GM12873 (cell line): ENCODE results near the gene EDN2.

ENCODE experiments used
- TF ChIP-seq, protein P1 (sequence below): IDR thresholded peaks from 2 replicates; pipeline ENCODE4 v1.5.1; 2012; ENCODE audit warnings: low read depth, mild to moderate bottlenecking, moderate library complexity, low read length, control low read depth; ENCODE audit not compliant: insufficient read depth; ENCODE audit errors: missing control alignments

The EDN2 gene

DNA sequence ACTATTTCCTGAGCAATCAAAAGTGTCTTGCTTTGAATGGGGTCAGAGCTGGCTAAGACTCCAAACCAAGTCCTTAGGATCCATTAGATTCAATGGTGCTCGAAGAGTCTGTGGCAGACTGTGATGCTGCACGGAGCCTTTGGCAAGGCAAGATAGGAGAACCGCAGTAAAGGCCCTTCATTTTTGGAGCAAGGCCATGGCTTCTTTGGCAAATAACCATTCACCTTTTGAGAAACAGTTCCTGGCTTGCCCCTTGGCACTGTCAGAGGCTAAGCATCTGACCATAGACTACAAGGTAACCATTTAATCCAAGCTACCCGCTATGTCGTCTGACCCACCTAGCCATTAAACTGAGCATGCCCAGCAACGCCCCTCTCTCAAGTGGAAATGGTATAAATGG, 45.2 kb downstream of the EDN2 start:
- TF ChIP-seq, protein P1, sequence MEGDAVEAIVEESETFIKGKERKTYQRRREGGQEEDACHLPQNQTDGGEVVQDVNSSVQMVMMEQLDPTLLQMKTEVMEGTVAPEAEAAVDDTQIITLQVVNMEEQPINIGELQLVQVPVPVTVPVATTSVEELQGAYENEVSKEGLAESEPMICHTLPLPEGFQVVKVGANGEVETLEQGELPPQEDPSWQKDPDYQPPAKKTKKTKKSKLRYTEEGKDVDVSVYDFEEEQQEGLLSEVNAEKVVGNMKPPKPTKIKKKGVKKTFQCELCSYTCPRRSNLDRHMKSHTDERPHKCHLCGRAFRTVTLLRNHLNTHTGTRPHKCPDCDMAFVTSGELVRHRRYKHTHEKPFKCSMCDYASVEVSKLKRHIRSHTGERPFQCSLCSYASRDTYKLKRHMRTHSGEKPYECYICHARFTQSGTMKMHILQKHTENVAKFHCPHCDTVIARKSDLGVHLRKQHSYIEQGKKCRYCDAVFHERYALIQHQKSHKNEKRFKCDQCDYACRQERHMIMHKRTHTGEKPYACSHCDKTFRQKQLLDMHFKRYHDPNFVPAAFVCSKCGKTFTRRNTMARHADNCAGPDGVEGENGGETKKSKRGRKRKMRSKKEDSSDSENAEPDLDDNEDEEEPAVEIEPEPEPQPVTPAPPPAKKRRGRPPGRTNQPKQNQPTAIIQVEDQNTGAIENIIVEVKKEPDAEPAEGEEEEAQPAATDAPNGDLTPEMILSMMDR = no peak

DNA sequence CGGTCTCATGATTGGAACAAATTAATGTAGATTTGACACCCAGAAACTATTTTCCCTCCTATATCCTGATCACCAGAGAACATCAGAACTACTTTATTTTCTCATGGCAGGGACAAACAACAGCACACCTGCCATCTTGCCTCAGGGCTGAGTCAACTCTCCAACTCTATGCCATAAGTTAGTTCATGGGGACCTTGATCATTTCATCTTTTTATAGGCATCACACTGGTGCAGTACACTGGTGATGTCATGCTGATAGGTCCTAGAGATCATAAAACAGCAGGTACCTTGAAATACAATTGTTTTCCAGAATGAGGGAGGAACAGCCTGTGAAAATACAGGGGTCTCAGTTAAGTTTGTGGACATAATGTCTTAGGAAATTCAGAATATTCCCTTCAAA, 45.8 kb downstream of the EDN2 start:
- TF ChIP-seq, protein P1 = no peak

DNA sequence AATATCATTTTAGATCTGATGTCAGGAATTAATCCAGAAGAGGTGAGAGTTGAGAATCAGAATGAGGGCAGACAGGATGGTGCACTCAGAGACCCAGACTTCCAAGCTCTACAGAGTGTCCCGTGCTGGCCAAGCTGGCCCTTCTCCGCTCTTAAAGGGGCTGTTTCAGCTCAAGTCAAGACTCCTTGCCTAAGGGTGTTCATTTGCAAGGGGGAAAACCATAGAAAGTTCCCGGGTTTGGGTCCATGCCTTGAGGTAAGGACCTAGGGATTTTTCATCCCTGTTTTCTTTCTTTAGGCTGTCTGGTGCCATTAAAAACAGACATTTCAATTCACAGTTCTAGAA, 47.5 kb downstream of the EDN2 start:
- TF ChIP-seq, protein P1 = no peak

DNA sequence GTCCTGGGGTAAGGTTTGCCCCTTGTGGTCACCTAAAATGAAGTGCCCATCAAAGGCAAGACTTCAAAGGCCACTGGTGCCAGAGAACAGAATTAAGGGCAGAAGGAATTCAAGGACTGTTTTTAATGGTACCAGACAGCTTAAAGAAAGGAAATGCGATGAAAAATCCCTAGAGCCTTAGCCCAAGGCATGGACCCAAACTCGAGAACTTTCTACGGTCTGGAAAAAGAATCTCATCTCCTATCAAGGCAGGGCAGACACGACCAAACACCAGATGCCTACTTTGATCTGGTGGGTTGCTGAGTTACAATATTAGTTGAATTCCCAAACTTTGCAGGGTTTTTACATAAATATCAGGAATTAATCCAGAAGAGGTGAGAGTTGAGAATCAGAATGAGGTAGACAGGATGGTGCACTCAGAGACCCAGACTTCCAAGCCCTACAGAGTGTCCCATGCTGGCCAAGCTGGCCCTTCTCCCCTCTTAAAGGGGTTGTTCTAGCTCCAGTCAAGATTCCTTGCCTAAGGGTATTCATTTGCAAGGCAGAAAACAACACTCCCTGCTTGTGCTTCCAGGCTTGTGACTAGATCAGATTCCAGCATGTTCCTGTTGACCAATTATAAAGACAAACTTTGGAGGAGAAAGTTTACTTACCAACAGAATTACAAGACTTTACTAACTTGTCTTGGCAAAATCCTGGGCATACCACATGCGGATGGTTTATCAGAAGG, 48.0 kb downstream of the EDN2 start:
- TF ChIP-seq, protein P1 = no peak

DNA sequence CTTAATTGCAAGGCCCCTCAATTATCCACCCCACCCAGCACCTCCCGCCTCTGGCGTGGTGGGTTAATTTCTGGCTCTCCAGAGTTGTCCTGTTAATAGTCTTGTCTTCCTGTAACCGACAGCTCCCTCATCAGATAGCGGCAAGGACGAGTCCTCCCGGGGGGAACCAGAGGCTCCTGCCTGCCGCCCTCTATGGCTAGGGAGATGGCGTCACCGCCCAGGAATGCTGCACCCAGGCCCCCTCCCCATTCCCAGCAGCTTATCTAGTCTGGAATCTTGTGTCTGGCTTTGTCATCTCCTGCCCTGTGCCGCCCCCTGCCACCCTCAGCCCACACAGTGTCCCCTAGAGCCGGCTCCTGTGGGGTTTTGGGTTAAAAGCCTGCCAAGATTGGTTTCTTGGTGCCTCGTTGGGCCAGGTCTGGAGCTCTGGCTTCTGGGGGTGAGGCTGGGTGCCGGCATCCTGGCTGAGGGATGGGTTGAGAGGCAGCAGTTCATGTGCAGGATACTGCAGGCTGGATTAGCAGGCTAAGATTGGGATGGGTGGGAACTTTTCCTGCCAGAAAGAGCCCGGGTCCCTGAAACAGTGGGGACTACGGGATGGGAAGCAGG, 48.8 kb downstream of the EDN2 start:
- TF ChIP-seq, protein P1 = no peak

DNA sequence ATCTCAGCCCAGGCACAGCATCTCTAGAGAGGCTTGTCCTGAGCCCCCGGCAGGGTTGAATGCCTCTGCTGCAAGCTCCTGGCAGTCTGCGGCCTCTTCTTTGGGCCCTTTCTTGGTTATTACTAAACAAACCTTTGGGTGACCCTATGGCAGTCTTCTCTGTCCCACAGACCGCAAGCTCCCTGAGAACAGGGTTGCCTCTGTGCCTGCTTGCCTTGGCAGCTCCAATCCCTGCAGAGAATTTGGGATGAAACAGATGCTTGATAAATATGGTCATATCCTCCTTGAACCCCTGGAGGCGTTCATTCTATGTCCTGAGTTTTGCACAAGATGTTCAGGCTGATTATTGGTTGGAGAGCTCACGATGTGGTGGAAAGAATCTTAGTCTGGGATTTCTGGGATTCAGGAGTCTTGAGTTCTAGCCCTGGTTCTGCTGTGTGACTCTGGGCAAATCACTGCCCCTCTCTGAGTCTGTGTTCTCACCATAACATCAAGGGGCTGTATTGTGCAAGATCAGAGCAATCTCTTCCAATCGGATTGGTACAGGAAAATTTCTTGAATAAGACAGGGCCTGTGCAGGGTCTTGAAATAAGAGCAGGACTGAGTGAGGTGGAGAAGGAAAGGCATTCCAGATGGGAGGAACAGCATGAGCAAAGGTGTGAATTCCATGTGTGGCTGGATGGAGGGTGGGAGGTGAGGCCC, 49.6 kb downstream of the EDN2 start:
- TF ChIP-seq, protein P1 = no peak

DNA sequence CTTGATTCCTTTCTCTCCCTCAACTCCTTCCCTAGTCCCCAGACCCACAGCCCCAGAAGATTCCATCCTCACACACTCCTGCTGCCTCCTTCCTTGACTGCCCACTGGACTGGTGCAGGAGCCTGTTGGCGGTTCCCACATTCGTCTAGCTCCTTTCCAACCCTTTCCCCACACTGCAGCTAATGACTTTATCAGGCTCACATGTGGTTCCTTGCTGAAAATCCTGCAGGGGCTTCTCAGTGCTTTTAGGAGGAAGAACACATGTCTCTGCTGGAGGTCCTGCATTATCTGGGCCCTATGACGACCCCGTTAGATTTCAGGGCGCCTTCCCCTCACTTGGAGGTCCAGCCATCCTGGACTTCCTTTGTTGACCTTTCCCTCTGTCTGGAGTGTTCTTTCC, 50.2 kb downstream of the EDN2 start:
- TF ChIP-seq, protein P1 = no peak
